Dedifferentiated amniotic fluid mesenchymal stem cell (primary cell): Measurements from ENCODE around the gene FBRSL1.
A peak's percentile ranks its signal among the peaks of the same experiment; 100 is the strongest.
"Not testable (repeated sequence)": the region's sequence is repeated elsewhere in the genome, so short reads cannot be mapped to it uniquely, and the experiment has no call there.

ENCODE experiments used
- DNase-seq: peaks from one replicate; pipeline ENCODE4 v3.0.0-alpha.2; 2016; ENCODE audit errors: extremely low spot score

The FBRSL1 gene

GRCh38 chr12:132453361-132454192 lies 36.4 kb upstream of the FBRSL1 start:
- peak; percentile 20 for DNase-seq

GRCh38 chr12:132454193-132454932 lies 35.6 kb upstream of the FBRSL1 start:
- DNase-seq: no peak

DNA sequence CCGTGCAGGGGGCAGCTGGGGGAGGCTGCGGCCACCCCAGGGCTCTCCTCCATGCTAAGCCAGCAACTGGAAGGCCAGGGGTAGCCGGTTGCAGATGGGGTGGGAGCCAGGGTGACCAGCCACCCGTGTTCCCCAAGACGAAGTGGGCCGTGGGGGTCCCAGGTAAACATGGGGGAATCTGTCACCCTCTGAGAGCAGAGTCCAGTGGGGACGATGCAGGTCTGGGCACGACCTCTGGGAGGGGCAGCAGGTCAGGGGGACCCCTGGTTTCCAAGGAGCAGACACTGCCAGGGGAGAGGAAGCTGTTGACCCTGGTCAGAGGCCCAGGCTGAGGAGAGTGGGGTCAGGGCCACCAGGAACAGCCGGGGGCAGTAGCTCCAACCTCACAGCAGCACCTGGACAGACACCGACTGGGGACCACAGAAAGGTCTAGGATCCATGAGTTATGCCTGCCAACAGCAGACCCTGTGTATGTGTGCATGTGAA lies 35.0 kb upstream of the FBRSL1 start:
- DNase-seq: no peak

- DNase-seq: no peak
Measured at GRCh38 chr12:132455565-132455964, 34.4 kb upstream of the FBRSL1 start.

DNA sequence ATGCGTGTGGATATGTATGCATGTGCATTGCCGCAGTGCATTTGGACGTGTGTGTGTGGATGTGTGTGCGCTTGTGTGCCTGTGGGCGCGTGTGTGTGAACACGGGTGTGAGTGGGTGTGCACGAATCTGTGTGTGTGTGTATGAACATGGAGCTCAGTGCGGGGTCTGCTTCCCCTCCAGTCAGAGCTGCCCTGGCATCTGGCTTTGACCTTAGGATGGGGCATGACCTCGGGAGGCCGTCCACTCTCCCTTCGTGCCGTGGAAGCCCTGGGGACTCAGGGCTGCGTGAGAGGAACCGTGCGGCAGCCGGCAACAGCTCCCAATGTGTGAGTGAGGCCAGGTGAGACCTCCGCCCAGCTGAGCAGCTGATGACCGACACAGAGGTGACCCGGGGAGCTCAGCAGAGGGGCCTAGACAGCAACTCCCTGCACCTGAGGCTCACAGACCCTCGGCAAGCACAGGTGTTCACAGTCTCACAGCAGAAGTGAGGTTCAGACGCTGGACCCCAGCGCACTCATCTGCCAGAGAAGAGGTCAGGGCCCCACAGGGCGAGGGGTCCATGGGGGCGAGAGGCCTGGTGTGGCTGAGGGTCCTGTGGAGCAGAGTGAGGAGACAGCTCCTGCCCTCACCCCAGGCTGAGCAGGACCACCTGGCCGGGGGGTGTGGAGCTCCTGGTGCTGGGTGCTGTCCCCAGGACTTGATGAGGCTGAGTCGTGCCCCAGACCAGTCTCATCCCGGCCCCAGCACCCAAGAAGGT lies 33.6 kb upstream of the FBRSL1 start:
- no peak for DNase-seq

DNA sequence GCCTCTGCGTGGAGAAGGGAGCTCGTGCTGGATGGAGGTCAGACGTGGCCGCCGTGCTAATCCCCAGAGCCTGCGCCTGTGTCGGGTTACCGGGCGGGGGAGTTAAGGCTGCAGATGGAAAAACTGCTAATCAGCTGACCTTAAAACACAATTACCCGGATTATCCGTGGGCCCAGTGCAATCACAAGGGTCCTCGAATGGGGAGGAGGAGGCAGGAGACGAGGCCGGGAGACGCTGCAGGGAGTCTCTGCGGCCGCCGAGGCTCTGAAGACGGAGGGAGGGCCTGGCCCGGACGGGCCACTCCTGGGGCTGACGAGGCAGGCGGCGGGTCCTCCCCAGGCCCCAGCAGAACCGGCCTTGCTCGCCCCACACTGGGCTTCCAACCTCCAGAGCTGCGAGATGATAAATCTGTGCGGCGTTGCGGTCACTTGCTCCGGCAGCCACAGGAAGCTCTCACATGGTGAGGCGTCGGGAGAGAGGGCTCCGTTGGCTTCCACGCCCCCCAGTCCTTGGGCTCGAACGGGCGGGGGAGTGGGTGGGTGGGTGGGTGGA lies 32.9 kb upstream of the FBRSL1 start:
- DNase-seq: no peak

GRCh38 chr12:132458441-132458840 lies 31.5 kb upstream of the FBRSL1 start:
- no peak for DNase-seq

DNA sequence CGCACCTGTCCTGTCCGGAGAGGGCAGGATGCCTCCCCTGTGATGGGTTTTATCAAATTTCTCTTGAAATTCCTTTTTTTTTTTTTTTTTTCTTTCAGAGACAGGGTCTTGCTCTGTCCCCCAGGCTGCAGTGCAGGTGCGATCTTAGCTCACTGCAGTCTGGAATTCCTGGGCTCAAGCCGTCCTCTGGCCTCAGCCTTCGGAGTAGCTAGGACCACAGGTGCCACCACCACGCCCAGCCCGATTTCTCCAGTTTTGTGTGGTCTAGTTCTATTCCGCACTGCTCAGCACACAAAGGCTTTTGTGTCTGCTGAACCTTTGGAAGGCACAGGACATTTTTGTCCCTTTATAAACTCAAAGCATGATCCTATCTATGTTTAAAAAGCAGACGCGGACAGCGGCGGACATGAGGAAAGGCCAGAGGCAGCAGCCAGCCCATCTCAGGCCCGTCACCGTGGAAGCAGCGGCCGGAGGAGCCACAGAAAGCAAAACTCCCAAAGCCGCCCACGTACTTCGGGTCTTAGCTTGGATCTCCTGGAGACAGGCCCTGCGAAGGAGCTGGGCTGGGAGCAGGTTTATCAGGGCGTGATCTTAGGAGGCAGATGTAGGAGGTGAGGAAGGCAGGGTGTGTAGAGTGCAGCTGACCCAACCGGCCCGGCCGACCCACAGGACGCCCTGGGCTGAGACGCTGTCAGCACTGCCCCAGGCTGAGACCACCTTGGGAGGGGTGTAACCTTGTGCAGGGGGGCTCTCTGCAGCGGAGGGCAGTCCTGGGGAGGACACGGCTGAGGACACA lies 30.9 kb upstream of the FBRSL1 start:
- no peak for DNase-seq

GRCh38 chr12:132460571-132460970 lies 29.4 kb upstream of the FBRSL1 start:
- DNase-seq: no peak

GRCh38 chr12:132461526-132461925 lies 28.4 kb upstream of the FBRSL1 start:
- DNase-seq: no peak

GRCh38 chr12:132462788-132463187 lies 27.2 kb upstream of the FBRSL1 start:
- no peak for DNase-seq

DNA sequence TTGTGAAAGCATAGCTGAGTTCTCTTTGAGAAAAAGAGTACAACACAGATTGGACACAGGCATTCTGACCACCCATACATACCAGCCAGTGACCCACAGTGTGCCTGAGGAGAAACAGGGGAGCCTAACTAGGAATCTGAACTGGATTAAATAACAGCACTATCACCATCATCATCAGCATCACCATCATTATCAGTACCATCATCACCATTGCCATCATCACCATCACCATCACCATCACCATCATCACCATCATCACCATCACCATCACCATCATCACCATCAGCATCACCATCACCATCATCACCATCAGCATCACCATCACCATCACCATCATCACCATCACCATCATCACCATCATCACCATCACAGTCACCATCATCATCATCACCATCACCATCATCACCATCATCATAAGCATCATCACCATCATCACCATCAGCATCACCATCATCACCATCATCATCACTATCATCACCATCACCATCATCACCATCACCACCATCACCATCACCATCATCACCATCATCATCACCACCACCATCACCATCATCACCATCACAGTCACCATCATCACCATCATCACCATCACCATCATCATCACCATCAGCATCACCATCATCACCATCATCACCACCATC lies 26.5 kb upstream of the FBRSL1 start:
- DNase-seq: not testable (repeated sequence)

DNA sequence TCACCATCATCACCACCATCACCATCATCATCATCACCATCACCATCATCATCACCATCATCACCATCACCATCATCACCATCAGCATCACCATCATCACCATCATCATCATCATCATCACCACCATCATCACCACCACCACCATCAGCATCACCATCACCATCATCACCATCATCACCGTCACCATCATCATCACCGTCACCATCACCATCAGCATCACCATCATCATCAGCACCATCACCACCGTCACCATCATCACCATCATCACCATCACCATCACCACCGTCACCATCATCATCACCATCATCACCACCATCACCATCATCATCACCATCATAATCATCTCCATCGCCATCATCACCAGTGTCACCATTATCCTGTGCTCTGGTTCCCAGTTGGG lies 25.6 kb upstream of the FBRSL1 start:
- DNase-seq: not testable (repeated sequence)

DNA sequence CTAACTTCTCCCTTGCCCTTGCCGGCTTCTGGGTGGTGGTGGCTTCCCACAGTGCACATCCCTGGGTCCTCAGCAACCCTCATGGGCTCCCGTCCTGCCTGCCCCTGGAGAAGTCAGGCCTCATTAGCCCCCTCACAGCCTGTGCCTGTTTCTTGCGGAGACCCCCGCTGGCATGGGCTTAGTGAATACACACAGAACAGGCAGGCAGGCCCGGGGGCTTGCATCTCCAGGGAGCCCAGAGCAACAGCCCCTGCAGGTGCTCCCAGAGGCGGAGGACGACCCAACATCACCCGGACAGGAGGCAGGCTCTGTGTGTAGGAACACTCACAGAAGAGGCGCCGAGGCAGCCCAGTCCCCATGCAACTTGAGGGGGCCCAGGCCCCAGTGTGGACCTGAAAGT lies 25.1 kb upstream of the FBRSL1 start:
- no peak for DNase-seq

- no peak for DNase-seq
Measured at GRCh38 chr12:132465269-132466190, 24.4 kb upstream of the FBRSL1 start.

DNA sequence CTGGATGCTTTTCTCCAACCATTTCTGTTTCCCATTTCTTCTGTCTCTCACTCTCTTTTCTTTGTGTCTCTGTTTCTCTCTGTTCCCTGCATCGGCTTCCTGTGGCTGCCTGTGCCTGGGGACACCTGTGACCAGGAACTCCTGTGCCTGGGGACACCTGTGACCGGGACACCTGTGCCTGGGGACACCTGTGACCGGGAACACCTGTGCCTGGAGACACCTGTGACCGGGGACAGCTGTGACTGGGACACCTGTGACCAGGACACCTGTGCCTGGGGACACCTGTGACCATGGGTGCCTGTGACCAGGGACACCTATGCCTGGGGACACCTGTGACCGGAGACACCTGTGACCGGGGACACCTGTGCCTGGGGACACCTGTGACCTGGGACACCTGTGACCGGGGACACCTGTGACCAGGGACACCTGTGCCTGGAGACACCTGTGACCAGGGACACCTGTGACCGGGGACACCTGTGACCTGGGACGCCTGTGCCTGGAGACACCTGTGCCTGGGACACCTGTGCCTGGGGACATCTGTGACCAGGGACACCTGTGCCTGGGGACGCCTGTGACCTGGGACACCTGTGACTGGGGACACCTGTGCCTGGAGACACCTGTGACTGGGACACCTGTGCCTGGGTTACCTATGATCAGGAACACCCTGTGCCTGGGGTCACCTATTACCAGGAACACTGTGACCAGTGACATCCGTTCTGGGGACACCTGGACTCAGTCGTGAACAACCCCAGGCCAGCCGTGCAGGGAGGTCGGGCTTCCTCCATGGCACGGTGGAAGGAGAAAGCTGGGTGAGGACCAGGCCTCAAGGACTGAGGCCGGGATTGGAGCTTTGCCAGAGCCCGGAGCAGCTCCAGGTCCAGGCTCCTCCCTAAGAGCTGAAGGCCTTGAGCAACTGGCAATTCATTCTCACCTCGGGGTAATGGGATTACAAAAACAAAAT lies 23.4 kb upstream of the FBRSL1 start:
- DNase-seq: no peak

DNA sequence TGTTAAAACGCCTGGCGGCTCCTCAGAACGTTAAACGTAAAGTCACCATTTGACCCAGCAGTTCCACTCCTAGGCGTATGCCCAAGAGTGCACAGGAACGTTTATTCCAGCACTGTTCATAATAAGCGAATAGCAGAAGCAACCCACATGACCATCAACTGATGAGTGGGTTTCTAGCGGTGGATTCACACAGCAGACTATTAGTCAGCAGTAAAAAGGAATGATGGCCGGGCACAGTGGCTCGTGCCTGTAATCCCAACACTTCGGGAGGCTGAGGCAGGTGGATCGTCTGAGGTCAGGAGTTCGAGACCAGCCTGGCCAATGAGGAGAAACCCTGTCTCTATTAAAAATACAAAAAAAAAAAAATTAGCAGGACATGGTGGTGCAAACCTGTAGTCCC lies 22.4 kb upstream of the FBRSL1 start:
- no peak for DNase-seq

DNA sequence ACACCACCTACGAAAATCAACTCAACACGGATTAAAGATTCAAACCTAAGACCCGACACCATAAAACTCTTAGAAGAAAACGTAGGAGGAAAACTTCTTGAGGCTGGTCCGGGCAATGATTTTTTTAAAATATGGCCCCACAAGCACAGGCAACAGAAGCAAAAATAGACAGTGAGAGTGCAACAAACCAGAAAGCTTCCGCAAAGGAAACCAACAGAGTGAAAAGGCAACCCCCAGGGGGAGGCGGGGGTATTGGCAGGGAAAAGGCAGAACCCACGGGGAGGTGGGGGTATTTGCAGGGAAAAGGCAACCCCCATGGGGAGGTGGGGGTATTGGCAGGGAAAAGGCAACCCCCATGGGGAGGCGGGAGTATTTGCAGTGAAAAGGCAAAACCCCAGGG lies 20.5 kb upstream of the FBRSL1 start:
- no peak for DNase-seq
